DMS114 treated with DMSO at 0.1 percent for 48 hours (cell line): ENCODE results near the gene LRRC61.

Experiments used
- DNase-seq: peaks from one replicate; lab custom pipeline; 2025; ENCODE audit not compliant: unreplicated experiment; lab: John Stamatoyannopoulos, UW

Gene LRRC61

GRCh38 chr7:150346922-150347321, 23.8 kb downstream of the LRRC61 start:
- no peak for DNase-seq

DNA sequence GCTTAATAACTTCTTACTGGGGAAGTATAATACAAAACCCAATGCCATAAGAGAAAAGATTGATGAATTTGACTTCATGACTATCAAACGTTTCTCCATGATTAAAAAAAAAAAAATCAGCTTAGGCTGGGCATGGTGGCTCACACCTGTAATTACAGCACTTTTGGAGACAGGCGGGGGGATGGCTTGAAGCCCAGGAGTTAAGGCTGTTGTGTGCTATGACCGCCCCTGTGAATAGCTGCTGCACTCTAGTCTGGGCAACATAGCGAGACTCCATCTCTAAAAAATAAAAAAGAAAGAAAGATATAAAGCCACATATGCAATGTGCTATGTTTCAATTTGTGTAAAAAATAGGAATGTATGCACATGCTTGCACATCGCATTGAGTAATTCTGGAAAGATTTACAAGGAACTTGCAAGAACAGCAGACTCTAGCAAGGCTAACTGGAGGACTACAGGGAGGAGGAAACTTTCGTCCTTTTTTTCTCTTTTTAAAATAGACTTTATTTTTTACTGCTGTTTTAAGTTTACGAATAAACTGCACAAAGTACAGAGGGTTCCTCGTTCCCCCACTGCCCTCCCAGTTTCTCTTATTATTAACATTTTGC, 28.5 kb downstream of the LRRC61 start:
- no peak for DNase-seq

- DNase-seq: no peak
Measured at GRCh38 chr7:150355666-150356059, 32.5 kb downstream of the LRRC61 start.

DNA sequence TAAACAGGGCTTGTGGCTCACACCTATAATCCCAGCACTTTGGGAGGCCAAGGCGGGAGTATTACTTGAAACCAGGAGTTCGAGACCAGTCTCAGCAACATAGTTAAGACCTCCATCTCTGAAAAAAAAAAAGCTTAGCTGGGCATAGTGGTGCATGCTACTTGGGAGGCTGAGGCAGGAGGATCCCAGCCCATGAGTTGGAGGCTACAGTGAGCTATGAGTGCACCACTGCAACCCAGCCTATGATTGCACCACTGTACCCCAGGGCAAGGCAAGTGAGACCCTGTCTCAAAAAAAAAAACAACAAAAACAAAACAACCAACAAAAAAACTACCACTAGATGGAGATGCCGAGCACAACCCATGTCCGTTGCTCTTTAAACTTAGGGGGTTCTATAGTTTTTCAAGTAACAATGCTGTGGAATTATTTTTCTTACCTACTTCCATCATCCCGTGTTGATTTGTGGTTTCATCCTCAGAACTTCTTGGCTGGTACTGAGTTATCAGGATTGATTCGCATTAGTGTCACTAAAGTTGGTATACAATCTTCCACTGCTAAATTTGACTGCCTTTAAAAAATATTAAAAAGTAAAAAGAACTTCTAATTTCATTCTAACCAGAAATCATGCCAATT, 33.2 kb downstream of the LRRC61 start:
- peak; percentile 43 for DNase-seq

GRCh38 chr7:150357270-150357669, 34.1 kb downstream of the LRRC61 start:
- no peak for DNase-seq

- no peak for DNase-seq
Measured at GRCh38 chr7:150357771-150358427, 34.7 kb downstream of the LRRC61 start.

- DNase-seq: no peak
Measured at GRCh38 chr7:150358433-150358832, 35.3 kb downstream of the LRRC61 start.

DNA sequence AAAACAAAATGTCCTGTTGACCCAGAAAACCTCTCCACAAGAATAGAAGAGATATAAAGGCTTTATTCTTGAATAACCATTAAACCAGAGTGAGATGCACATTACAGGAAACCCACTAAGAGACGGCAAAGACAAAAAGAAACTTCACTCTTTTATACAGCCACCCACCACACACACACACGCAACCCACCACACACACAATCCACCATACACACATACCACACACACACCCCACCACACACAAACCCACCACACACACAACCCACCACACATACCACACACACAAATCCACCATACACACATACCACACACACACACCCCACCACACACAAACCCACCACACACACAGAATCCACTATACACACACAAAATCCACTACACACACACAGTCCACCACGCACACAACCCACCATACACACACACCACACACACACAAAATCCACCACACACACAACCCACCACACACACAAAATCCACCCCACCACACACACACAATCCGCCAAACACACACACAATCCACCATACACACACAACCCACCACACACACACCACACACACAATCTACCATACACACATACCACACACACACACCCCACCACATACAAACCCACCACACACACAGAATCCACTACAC, 36.0 kb downstream of the LRRC61 start:
- DNase-seq: no peak

DNA sequence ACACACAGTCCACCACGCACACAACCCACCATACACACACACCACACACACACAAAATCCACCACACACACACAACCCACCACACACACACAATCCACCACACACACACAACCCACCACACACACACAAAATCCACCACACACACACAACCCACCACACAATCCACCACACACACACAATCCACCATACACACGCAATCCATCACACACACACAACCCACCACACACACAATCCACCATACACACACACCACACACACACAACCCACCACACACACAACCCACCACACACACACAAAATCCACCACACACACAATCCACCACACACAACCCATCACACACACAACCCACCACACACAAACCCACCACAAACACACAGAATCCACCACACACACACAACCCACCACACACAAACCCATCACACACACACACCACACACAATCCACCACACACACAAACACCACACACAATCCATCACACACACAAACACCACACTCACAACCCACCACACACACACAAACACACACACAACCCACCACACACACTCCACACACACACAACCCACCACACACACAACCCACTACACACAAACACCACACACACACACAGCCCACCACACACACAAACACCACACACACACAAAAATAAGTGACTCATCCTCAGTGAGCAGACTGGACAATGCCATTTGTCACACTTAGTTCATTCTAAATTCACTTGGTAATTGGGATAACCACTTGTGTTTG, 36.6 kb downstream of the LRRC61 start:
- no peak for DNase-seq

DNA sequence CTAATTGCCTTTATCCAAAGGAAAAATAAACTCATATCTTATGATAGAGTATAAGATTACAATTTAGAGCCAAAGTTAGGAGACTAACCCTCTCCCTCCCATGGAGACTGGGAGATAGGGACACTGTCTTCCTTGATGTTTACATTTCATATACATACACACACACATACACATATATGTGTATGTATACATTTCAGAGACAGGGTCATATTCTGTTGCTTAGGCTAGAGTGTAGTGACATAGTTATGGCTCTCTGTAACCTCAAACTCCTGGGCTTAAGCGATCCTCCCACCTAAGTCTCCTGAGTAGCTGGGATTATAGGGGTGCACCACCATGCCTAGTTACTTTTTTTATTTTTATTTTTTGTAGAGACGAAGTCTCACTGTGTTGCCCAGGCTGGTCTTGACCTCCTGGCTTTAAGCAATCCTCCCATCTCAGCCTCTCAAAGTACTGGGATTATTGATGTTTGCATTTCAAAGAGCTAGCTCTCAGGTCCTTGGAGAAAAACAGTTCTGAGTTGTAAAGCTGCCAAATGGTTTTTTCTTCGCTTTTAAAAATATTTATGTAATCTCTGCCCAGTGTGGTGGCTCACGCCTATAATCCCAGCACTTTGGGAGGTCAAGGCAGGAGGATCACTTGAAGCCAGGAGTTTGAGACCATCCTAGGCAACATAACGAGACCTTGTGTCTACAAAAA, 37.4 kb downstream of the LRRC61 start:
- DNase-seq: no peak

DNA sequence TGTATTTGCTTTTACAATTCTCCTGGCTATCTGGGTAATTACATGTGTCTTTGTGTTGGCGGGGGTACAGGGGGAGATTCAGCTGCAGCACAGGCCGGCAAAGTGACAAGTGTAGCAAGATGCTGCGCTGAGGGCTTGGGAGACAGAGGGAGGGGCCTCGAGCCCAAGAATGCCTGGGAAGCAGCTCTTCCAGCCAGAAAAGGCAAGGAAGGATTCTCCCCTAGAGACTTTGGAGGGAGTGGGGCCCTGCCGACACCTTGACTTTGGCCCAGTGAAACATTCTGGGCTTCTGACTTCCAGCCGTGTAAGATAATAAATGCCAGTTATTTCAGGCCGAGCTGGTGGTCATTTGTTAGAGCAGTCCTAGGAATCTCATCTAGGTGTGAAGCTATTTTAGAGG, 38.2 kb downstream of the LRRC61 start:
- no peak for DNase-seq

GRCh38 chr7:150361807-150362621, 38.9 kb downstream of the LRRC61 start:
- no peak for DNase-seq

GRCh38 chr7:150363370-150363769, 40.2 kb downstream of the LRRC61 start:
- DNase-seq: no peak

GRCh38 chr7:150363872-150364271, 40.7 kb downstream of the LRRC61 start:
- no peak for DNase-seq

GRCh38 chr7:150365194-150365593, 42.0 kb downstream of the LRRC61 start:
- DNase-seq: no peak

- no peak for DNase-seq
Measured at GRCh38 chr7:150365673-150366398, 42.7 kb downstream of the LRRC61 start.

- DNase-seq: no peak
Measured at GRCh38 chr7:150367677-150368095, 44.5 kb downstream of the LRRC61 start.

GRCh38 chr7:150368096-150368883, 45.1 kb downstream of the LRRC61 start, which contains the start of gene REPIN1:
REPIN1 (plus strand) TSS chr7:150368822; CDS start chr7:150369712, 890 bp downstream.
- DNase-seq: no peak
